ENCODE results near the gene EML6. TPM values are rescaled to one million over a fixed set of nuclear protein-coding genes. Genes with fewer than 3 reads are reported as not detected.

The EML6 gene
- total RNA-seq, 1 experiment from 2014 or later, result 1.5 TPM

- no peak overlapping the region for H4K91ac ChIP-seq (ENCODE audit: insufficient read length, low read depth, low read length)
- H2BK120ac ChIP-seq (ENCODE audit: low read depth, low read length, poor library complexity, severe bottlenecking), result no peak overlapping the region
- no peak overlapping the region for H3T11ph ChIP-seq (ENCODE audit: low read length)
- H2BK15ac ChIP-seq (ENCODE audit: low read depth, low read length), result no peak overlapping the region
- H3K9me3 Mint-ChIP-seq, result no peaks in the 10 kb centered on the region
- no peak overlapping the region for H3K4me3 Mint-ChIP-seq
- H3K4me1 Mint-ChIP-seq, result peaks cover 5% of the 10 kb centered on the region in 2 experiments; a peak in 3 of 4 replicates
- H3K23ac ChIP-seq (ENCODE audit: insufficient read length, low read depth, low read length), result no peak overlapping the region
- H4K5ac ChIP-seq (ENCODE audit: insufficient read length, low read depth, low read length), result no peak overlapping the region
- no peak overlapping the region for H2AK5ac ChIP-seq (ENCODE audit: insufficient read length, low read length)
- no peak overlapping the region for H3K27ac ChIP-seq (ENCODE audit: insufficient read length, low read depth, low read length)
- H3K79me2 ChIP-seq (ENCODE audit: insufficient read depth, low read length), result no peaks in the 10 kb centered on the region
- no peaks in the 10 kb centered on the region for H3K9me3 ChIP-seq (ENCODE audit: control insufficient read depth, low read depth, low read length)
- H2BK12ac ChIP-seq (ENCODE audit: insufficient read length, low read depth, low read length), result no peak overlapping the region
- no peak overlapping the region for H3K18ac ChIP-seq (ENCODE audit: insufficient read length, low read depth, low read length)
- H3K4ac ChIP-seq (ENCODE audit: low read depth, low read length), result no peak overlapping the region
- no peak overlapping the region for H3K27ac Mint-ChIP-seq
- H3K56ac ChIP-seq (ENCODE audit: insufficient read length, low read depth, low read length), result no peak overlapping the region
- TF ChIP-seq CTCF (conservative IDR thresholded peaks at IDR 0.05), result no peak
- H2BK5ac ChIP-seq (ENCODE audit: insufficient read length, low read length), result no peak overlapping the region
- H3K27me3 Mint-ChIP-seq (ENCODE audit: low read depth), result no peaks in the 10 kb centered on the region; the same call in none of the 2 replicates
- WGBS (ENCODE audit: extremely low coverage, insufficient read length, low lambda C conversion rate), result no CpG with 5 or more reads among the region's 1 CpG
- H3K4me2 ChIP-seq (ENCODE audit: insufficient read depth, insufficient read length, low read length), result no peak overlapping the region
- no peaks in the 10 kb centered on the region for H3K23me2 ChIP-seq (ENCODE audit: insufficient read length, low read depth, low read length, poor library complexity, severe bottlenecking)
- peaks cover 4% of the 10 kb centered on the region for H4K20me1 ChIP-seq (ENCODE audit: control insufficient read depth, insufficient read depth, insufficient read length)
- no peaks in the 10 kb centered on the region for H3K36me3 Mint-ChIP-seq (ENCODE audit: insufficient read depth in 1 of 3, low read depth in 3 of 3)
- no peak overlapping the region for H3K9ac ChIP-seq (ENCODE audit: extremely low read depth, insufficient read length, low read length)
- H4K8ac ChIP-seq (replicated peaks; ENCODE audit: insufficient read length, low read depth, low read length), result no peak overlapping the region
- H2BK20ac ChIP-seq (ENCODE audit: low read depth, low read length, poor library complexity, severe bottlenecking), result no peak overlapping the region
- no peak for DNase-seq
- no peaks in the 10 kb centered on the region; the same call in 1 of the 2 replicates for H3K4me1 ChIP-seq (ENCODE audit: insufficient read depth, low read length)
- H3K27me3 ChIP-seq (ENCODE audit: insufficient read depth, low read length), result no peaks in the 10 kb centered on the region
- H3K14ac ChIP-seq (ENCODE audit: insufficient read depth, low read length), result no peak overlapping the region
- H3K79me1 ChIP-seq (ENCODE audit: insufficient read depth, low read depth, low read length, poor library complexity, severe bottlenecking), result no peaks in the 10 kb centered on the region
- H2AFZ ChIP-seq (ENCODE audit: low read length), result no peak overlapping the region
Measured at GRCh38 chr2:54741250-54741649, 17.8 kb downstream of the EML6 start.
